ENCODE measurements around the gene ZRANB1.
A peak's percentile ranks its signal among the peaks of the same experiment; 100 is the strongest.

The ZRANB1 gene

GRCh38 chr10:124941823-124942222 is at the start of gene ZRANB1:
Gene ZRANB1, plus strand, starts transcription at chr10:124942123. Its CDS starts 371 bp downstream, at chr10:124942494.
- TF ChIP-seq CTCF (IDR thresholded peaks at IDR 0.05; ENCODE audit: low read depth, low read length), result no peak

GRCh38 chr10:124892905-124893304 is 49.0 kb upstream of the ZRANB1 start:
- H3K4me3 ChIP-seq (ENCODE audit: low read depth, low read length), result no peak overlapping the region
- TF ChIP-seq CTCF (IDR thresholded peaks at IDR 0.05; ENCODE audit: low read depth, low read length), result no peak

More at GRCh38 chr10:124941823-124942222, at the start of gene ZRANB1:
- peak within 1 kb of the TSS; percentile 10; the same call in 1 of the 2 replicates for H3K4me3 ChIP-seq (ENCODE audit: low read depth, low read length)

GRCh38 chr10:124894569-124895215 is 47.2 kb upstream of the ZRANB1 start:
- TF ChIP-seq CTCF (IDR thresholded peaks at IDR 0.05; ENCODE audit: low read depth, low read length), result no peak

GRCh38 chr10:124896751-124897150 is 45.2 kb upstream of the ZRANB1 start:
- no peak for TF ChIP-seq CTCF (IDR thresholded peaks at IDR 0.05; ENCODE audit: low read depth, low read length)

More at GRCh38 chr10:124894569-124895215, 47.2 kb upstream of the ZRANB1 start:
- H3K4me3 ChIP-seq (ENCODE audit: low read depth, low read length), result no peak overlapping the region

GRCh38 chr10:124898471-124898870 is 43.5 kb upstream of the ZRANB1 start:
- H3K4me3 ChIP-seq (ENCODE audit: low read depth, low read length), result no peak overlapping the region
- no peak for TF ChIP-seq CTCF (IDR thresholded peaks at IDR 0.05; ENCODE audit: low read depth, low read length)

More at GRCh38 chr10:124896751-124897150, 45.2 kb upstream of the ZRANB1 start:
- H3K4me3 ChIP-seq (ENCODE audit: low read depth, low read length), result no peak overlapping the region

- no peak for TF ChIP-seq CTCF (IDR thresholded peaks at IDR 0.05; ENCODE audit: low read depth, low read length)
- H3K4me3 ChIP-seq (ENCODE audit: low read depth, low read length), result no peak overlapping the region
These were observed 42.8 kb upstream of the ZRANB1 start for GRCh38 chr10:124899151-124899550.

- TF ChIP-seq CTCF (IDR thresholded peaks at IDR 0.05; ENCODE audit: low read depth, low read length), result no peak
- H3K4me3 ChIP-seq (ENCODE audit: low read depth, low read length), result no peak overlapping the region
These were observed 39.5 kb upstream of the ZRANB1 start for GRCh38 chr10:124902462-124902861.

Data from WI38 (cell line).